K562 (cell line): ENCODE results near the gene LIMS3.
"Not testable (repeated sequence)": the region's sequence is repeated elsewhere in the genome, so short reads cannot be mapped to it uniquely, and the experiment has no call there.

ENCODE experiments used
- ATF2 ChIP-seq: sonication (generic); formaldehyde crosslinking; IDR thresholded peaks from 2 replicates; pipeline ENCODE4 v1.8.1; 2022; ENCODE audit warnings: missing genetic modification reagents
- CTCF ChIP-seq, 3 experiments: IDR thresholded peaks in 2 of 3; conservative IDR thresholded peaks in 1 of 3; 2 replicates each; pipeline ENCODE4 v1.5.1; 2011 to 2012; ENCODE audit warnings: low read length in 3 of 3, mild to moderate bottlenecking in 3 of 3, control low read depth in 2 of 3, improper control_type of control experiment in 1 of 3, inconsistent platforms in 1 of 3, low read depth in 1 of 3, mixed read lengths in 1 of 3, moderate library complexity in 1 of 3; ENCODE audit not compliant: insufficient read depth in 2 of 3
- E2F3 ChIP-seq: fragments of 250-450 bp; sonication (Bioruptor Pico); IDR thresholded peaks from 2 replicates; pipeline ENCODE4 v1.4.0; 2020; ENCODE audit warnings: mild to moderate bottlenecking
- E2F4 ChIP-seq: sonication (generic); formaldehyde crosslinking; IDR thresholded peaks from 2 replicates; pipeline ENCODE4 v1.8.0; 2022; ENCODE audit warnings: mild to moderate bottlenecking, low read depth, missing genetic modification reagents
- MAX ChIP-seq: sonication (generic); formaldehyde crosslinking; IDR thresholded peaks from 2 replicates; pipeline ENCODE4 v1.9.0; 2022; ENCODE audit warnings: mild to moderate bottlenecking, missing genetic modification reagents
- NFIC ChIP-seq: fragments of 450-650 bp; IDR thresholded peaks from 2 replicates; pipeline ENCODE4 v1.6.1; 2017; ENCODE audit warnings: mild to moderate bottlenecking, inconsistent platforms
- NFRKB ChIP-seq: fragments of 450-650 bp; IDR thresholded peaks from 2 replicates; pipeline ENCODE4 v1.6.1; 2016; ENCODE audit warnings: low read depth
- NR2C2 ChIP-seq, 2 experiments: fragments of 200-800 bp in 1 of 2; sonication (Bioruptor generic) in 1 of 2; sonication (generic) in 1 of 2; formaldehyde crosslinking in 1 of 2; IDR thresholded peaks; 2 replicates each; pipeline versions ENCODE4 v1.6.1 to v1.8.0; 2016 to 2022; ENCODE audit warnings: mild to moderate bottlenecking in 1 of 2, missing compliant biosample characterization in 1 of 2, missing genetic modification characterization in 1 of 2, missing genetic modification reagents in 1 of 2
- PYGO2 ChIP-seq: fragments of 450-650 bp; IDR thresholded peaks from 2 replicates; pipeline ENCODE4 v1.6.1; 2016; ENCODE audit warnings: mild to moderate bottlenecking, missing genetic modification characterization, moderate library complexity, missing compliant biosample characterization
- SRF ChIP-seq, 2 experiments: fragments of 250-450, 450-650 bp in 1 of 2; sonication (Bioruptor Pico) in 1 of 2; sonication (generic) in 1 of 2; formaldehyde crosslinking; IDR thresholded peaks; 2 replicates each; pipeline versions ENCODE4 v1.5.0 to v1.5.1; 2020 to 2022; ENCODE audit warnings: mild to moderate bottlenecking in 1 of 2, missing genetic modification reagents in 1 of 2
- ZBTB40 ChIP-seq, 2 experiments: fragments of 450-650 bp in 1 of 2; sonication (generic) in 1 of 2; formaldehyde crosslinking in 1 of 2; IDR thresholded peaks; 2 replicates each; pipeline versions ENCODE4 v1.7.1 to v1.9.0; 2016 to 2022; ENCODE audit warnings: inconsistent platforms in 1 of 2, mild to moderate bottlenecking in 1 of 2, missing genetic modification reagents in 1 of 2
- ZBTB8A ChIP-seq: fragments of 450-650 bp; IDR thresholded peaks from 2 replicates; pipeline ENCODE4 v1.6.1; 2018; ENCODE audit warnings: mild to moderate bottlenecking, moderate library complexity; ENCODE audit not compliant: partially characterized antibody

GRCh38 chr2:109889909-109890308, 8.6 kb upstream of the LIMS3 start:
- TF ChIP-seq E2F4; CTCF (IDR thresholded peaks at IDR 0.05 in 2 of 3, conservative IDR thresholded peaks at IDR 0.05 in 1 of 3; ENCODE audit: insufficient read depth in 2 of 3, low read depth in 1 of 3, low read length in 3 of 3); SRF (CRISPR knock-in tag; IDR thresholded peaks at IDR 0.05); NFIC; E2F3 (CRISPR knock-in tag); NR2C2 (CRISPR knock-in tag; IDR thresholded peaks at IDR 0.05); NR2C2 (tag; IDR thresholded peaks at IDR 0.05); ZBTB40 (IDR thresholded peaks at IDR 0.05); ZBTB40 (CRISPR knock-in tag; IDR thresholded peaks at IDR 0.05); PYGO2 (tag); MAX; NFRKB; ZBTB8A; ATF2 (CRISPR knock-in tag): not testable (repeated sequence)
